Measurements from ENCODE around the gene TPST1.

Gene TPST1

DNA sequence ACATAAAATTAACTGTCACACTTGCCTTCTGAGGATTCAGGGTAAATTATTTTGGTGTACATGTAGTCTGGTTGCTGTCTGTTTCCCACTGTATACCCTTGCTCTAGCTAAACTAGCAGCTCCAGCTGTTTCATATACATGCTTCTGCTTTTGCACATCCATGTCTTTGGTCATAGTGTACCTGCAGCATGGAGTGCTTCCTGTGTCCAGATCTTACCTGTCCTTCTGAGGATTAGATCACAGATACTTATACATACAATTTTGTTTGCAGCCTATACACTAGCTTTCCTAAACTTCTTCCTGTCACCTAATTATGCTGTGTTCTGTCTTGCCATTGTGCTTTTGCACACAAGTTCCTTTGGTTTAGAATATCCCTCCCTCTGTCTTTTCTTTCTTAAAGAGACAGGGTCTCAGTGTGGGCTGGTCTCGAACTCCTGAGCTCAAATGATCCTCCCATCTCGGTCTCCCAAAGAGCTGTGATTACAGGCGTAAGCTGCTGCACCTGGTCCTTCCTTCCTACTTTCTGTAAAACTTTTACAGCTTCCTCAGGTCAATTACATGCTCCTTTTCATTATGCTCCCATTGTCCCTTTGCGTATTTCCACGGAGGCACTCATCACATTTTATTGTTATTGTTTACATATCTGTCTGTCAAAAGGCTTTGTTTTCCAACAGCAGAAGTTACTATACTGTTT, 33.8 kb downstream of the TPST1 start:
- no peak for DNase-seq (ENCODE audit: low read depth)

DNA sequence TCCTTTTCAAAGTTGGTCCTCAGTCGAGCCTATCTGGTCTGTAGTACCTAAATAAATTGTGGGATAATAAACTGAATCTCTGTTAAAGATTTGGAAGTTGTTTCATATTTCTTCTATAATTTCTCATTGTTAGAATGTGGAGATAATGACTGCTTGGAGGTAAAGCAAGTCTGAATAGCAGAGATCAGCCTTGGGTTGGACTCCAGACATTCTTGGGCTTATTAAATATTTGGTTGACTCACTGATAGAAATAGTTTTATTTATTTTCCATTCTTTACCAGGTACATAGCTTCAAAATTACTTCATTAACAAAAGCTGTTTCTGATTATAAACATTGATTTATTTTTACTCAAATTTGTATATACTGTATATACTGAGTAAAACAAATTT, 34.3 kb downstream of the TPST1 start:
- DNase-seq (ENCODE audit: low read depth) = peak; percentile 63

DNA sequence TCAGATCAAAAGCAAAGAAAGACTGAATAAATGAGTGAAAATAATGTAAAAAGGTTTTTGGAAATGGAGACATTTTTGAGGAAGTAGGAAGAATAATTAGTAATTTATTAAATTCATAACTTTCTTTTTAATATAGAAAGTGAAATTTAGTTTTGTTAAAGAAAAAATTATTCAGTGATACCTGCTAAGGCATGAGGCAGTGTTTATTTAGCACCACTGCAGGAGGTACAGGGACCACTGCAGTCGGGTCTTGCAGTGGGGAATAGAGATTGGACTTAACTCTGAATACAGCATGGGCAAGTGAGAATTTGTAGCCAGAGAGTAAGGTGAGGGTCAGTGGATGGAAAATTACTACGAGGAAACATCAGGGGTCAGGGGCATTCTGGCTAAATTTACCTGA, 39.9 kb downstream of the TPST1 start:
- no peak for DNase-seq (ENCODE audit: low read depth)

DNA sequence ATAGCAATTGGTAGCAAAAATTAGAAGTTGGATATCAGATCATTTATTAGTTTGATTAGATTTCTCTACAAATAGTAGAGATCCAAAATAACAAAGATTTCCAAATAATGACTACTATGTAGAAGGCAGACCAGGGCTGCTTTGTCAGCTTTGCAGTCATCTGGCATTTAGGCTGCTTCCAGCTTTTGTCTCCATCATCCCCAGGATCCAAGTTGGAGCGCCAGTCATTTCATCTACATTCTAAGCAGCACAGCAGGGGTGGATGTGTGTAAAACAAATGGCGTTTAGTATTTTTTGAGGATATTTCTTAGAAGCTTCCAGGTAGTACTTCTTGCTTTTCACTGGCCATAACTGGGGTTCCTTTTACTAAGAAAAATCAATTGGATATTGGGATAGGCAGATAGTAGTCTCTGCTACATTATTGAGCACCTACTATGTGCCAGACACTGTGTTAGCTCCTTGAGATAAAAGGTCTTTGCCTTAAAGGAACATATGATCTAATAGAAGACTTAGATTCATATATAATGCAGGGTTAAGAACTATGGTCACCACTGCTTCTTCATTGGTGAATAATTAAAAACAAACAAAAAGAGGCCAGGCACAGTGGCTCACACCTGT, 41.5 kb downstream of the TPST1 start:
- DNase-seq (ENCODE audit: low read depth) = no peak

DNA sequence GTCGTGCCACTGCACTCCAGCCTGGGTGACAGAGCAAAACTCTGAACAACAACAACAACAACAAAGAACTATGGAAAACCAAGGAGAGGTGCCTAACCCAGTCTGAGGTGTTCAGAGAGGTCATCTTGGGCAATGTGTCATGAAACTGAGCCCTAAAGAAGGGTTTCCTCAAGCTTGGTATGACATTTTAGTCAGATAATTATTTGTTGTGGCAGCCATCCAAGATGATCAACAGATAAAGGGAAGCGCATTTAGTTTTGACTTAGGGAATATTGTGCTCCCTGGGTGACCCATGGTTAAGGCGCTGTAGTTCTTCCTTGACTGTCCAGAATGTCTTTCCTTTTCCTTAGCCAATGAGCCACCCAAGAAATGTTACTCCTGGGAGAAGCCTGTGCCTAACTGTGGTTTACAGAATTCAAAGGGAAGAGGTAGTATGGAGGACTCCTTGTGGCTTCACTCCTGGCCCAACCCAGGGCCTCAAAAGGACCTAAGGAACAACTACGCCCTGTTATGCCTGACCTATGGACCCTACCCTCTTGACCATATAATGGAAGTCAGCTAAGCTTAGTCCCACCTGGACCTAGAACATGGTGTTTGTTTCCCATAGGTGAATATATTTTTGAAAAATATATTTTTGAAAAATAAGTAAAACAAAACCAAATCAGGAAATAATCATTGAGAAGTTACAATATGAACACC, 42.4 kb downstream of the TPST1 start:
- DNase-seq (ENCODE audit: low read depth) = no peak

DNA sequence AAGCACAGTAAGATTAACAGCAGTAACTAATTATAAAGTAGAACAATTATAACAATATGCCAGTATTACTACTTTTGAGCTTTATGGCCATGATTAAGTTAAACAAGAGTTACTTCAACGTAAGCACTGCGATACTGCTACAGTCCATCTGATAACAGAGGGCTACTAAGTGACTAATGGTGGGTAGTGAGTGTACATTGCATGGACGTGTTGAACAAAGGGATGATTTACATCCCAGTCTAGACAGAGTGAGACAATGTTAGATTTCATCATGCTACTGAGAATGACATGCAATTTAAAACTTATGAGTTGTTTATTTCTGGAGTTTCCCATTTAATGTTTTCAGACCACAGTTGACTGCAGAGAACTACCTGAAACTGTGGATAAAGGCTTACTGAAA, 45.6 kb downstream of the TPST1 start:
- peak; percentile 97 for DNase-seq (ENCODE audit: low read depth)

DNA sequence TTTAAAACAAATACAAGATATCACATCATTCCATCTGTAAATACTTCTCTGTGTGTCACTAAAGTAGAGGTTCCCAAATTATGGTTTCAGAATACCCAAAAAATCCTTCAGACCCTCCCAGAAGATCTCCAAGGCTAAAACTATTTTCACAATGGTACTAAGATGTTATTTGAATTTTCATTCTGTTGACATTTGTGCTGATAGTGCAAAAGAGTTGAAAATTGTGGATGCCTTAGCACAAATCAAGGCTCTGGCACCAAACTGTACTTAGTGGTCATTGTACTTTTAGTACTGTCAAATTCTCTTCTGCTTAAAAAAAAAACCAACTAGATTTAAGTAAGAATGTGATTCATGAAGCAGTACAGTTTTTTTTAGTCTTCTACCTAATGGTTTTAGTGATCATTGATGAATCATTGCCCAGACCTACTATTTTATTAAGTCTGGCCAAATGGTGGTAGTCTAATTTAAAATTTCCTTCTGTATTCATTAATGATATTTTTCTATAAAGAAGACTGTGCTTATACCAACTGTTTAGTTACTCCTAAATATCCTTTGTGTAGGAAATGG, 50.5 kb downstream of the TPST1 start:
- DNase-seq (ENCODE audit: low read depth) = peak; percentile 70

DNA sequence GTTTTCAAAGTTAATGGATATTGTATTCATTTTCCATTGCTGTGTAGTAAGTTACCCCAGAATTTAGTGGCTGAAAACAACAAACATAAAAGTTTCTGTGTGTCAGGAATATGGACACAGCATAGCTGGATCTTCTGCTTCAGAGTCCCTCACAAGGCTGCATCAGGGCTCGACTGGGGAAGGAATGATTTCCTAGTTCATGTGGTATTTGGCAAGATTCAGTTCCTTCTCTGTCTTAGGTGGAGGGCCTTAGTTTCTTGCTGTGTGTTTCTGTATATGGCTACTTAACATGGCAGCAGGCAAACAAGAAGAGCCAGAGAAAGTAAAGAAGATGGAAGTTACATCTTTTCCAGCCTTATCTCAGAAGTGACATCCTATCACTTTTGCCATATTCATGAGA, 51.1 kb downstream of the TPST1 start:
- no peak for DNase-seq (ENCODE audit: low read depth)

DNA sequence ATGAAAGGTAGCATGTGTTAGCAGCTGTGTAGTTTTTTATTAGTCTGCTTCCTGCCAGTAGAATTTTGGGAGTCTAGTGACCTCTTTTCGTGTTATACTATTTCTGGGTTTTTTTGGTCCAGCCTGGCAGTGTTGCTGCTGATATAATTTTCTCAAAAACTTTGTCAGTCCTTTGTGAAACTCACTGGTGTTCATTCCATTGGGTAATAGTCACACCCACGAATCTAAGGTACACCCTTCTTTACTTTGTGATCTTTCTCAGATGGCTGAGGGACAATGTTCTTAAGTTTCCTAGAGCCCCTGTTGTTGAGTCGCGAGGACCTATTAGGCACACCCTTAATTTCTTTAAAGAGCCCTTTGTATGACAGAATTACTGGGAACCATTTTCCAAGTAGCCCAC, 52.3 kb downstream of the TPST1 start:
- no peak for DNase-seq (ENCODE audit: low read depth)

DNA sequence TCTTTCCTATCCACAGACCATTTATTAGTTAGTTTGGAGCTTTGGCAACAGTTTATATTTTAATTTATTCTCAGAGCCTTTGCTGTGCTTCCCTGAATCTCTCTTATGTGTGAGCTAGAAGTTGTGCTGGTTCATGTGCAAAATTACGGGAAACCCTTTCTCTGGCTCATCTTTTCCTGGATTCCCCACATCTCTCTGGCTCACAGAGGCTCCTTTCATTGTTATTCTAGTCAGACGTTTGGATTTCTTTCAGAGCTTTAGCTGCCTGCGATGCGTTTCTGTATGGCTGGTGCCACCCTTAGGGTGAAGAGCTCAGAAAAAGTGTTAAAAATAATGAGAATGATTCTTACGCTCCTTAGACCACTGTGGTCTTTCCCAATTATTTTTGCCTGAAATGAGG, 53.3 kb downstream of the TPST1 start:
- DNase-seq (ENCODE audit: low read depth) = no peak

DNA sequence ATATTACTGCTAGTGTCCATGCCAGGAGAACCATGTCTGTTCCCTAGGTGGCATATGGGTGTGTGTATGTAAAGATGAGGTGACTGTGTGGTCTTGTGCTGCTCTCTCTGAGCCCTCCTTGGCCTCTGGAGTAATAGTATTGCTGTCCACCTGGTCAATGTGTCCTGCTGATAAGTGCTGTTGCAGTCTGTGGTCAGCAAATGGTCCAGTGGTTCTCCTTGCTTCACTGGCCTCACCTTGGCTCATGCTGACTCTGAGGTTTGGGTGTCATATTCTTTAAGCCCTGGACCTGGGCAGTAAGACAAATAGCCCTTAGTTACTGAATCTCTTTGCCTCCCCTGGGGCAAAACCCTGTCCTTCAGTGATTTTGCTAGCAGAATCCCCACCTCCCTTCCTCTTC, 56.8 kb downstream of the TPST1 start:
- DNase-seq (ENCODE audit: low read depth) = no peak

DNA sequence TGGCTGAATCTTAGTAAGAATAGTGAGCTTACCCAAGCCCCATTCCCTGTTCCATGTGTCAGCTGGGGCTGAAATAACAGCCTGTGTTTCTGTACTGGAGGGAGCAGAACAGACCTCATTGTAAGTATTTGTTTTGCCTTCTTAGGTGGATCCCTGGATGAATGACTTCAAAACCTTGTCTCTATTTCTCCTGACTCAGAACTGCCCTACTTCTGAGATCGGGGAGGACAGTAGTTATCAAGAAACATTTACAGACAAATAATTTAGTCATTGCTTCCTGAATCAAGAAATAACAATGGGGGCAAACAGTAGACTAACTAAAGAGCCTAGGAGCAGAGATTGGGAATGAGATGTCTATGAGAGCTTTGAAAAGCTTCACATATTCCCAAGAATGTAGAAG, 58.8 kb downstream of the TPST1 start:
- DNase-seq (ENCODE audit: low read depth) = no peak

DNA sequence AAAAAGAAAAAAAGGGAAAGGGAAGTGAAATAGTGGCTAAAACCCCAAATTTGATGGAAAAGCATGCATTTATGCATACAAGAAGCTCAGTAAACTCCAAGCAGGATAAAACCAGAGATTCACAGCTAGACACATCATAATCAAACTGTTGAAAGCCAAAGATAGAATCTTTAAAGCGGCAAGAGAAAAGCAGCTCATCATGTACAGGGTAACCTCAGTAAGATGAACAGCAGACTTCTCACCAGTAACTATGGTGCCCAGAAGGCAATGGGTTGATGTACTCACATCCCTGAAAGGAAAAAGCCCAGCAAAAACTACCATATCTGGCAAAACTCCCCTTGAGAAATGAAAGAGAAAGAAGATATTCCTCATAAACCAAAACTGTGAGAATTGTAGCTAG, 60.4 kb downstream of the TPST1 start:
- no peak for DNase-seq (ENCODE audit: low read depth)

DNA sequence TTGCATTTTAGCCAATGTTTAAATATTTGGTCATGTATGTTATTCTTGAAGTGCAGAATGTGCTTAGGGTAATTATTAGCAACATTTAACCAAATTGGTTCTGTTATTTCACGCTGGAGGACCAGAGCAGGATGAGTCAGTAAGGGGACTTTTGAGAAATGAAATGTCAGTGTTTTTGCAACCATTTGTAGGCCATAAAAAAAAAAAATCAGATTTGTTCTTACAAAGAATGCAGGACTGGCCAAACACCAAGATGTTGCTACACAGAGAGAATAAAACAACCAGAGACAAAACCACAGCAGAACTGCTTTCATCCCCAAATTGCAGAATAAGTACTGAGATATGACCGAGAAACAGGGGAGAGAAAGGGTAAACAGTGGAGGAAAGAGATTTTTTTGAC, 62.1 kb downstream of the TPST1 start:
- DNase-seq (ENCODE audit: low read depth) = peak; percentile 96

DNA sequence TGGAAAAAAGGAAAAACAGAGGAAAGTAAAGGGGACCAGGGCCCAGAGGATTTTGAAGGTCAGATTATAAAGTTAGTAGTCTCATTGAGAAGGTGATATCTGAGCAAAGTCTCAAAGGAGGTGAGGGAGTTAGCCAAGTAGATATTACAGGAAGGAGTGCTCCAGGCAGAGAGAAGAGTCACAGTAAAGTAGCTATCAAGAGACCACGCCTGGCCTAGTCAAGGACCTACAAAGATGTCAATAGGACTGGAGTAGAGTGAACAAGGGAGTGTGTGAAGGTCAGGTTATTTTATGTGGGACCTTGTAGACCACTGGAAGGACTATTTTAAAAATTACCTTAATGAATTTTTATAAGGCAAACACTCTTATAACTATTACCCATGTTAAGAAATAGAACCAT, 64.8 kb downstream of the TPST1 start:
- no peak for DNase-seq (ENCODE audit: low read depth)

DNA sequence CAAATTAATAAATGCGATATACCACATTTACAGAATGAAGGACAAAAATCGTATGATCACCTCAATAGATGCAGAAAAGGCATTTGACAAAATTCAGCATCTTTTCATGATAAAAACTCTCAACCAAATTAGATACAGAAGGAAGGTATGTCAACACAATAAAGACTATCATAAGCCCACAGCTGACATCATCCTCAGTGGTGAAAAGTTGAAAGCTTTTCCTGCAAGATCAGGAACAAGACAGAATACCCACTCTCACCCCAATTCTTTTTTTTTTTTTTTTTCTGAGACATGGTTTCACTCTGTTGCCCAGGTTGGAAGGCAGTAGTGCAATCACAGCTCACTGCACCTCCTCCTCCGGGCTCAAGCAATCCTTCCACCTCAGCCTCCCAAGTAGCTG, 67.2 kb downstream of the TPST1 start:
- DNase-seq (ENCODE audit: low read depth) = no peak

DNA sequence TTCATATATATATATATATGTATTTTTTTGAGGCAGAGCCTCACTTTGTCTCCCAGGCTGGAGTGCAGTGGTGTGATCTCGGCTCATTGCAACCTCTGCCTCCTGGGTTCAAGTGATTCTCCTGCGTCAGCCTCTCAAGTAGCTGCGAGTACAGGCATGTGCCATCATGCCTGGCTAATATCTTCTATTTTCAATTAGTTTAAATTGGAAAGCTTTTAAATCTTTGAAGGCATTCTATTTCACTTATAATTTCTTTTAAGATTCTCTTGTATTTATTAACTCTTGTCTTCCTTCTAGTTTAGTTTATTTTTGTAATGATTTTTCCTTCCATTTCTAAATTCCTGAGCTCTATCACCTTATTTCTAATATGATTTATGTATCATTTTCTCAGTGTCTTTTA, 71.2 kb downstream of the TPST1 start:
- DNase-seq (ENCODE audit: low read depth) = no peak

DNA sequence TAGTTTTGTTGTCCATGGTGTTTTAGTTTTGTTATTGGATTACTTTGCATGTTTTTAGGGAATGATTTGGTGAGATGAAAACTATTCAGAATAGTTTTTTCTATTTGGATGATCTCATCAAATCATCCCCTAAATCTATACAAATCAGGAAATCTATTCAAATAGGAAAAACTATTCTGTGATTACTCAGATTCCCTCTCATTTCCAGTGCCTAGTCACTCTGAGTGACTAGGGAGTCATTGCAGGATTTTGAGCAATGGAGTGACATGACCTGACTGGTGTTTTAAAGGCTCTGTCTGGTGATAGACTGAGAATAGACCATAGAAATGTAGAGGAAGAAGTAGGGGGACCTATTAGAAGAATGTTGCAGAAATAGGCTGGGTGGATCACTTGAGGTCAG, 72.4 kb downstream of the TPST1 start:
- no peak for DNase-seq (ENCODE audit: low read depth)

DNA sequence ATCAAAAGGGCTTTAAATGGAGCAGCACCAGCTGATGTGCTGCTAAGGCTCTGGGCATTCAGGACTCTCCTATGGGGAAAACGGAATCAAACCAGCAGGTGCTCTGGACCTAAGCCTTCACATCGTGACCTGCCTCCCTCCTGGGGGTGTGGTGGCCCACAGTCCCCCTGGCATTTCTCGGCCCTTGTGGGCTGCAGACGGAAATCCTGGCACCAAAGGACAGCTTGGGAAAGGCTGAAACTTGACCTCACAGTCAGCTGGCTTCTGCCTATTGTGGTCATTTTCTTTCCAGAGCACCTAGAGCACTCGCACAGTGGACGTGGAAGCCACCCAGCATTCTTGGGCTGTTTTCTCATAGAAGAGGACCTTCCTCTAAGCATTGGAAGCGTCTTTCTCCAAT, 74.8 kb downstream of the TPST1 start:
- DNase-seq (ENCODE audit: low read depth) = no peak

DNA sequence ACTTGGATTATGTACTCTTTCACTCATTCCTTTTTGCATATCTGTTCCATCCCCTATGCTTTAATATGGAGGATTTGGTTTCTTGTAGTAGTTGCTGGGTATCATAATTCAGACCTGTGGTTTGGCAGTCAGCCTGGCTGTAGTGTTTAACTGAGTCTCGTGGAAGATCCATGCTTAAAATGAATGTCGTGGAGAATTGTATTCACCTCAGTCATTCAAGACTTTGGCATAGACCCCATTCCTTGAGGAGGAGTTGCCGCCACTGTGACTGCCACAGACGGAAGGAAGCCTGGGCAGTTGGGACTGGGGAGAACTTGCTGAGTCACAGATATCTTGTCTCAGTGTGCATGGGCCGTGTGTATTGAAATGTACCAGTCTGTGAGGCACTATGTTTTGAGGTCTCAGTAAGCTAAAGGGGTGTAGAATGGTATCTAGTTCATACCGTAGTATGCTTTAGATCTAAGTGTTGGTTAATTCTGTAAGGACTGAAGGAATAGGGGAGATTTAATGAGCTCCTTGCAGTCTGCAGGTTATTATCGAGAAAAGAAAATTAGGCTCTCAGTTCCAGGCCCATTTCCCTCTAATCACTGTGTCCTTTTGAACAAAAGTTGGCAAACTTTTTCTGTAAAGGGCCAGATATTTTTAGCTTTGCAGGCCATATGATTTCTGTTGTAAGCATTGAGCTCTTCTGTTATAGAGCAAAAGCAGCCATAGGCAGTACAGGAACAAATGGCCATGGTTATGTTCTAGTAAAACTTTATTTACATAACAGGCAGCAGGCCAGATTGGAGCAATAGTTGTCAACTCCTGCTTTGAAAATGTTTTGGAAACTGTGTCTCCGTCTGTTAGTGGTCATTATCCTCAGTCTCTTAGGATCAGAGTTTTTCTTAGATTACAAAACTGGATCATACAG, 76.8 kb downstream of the TPST1 start:
- peak; percentile 97 for DNase-seq (ENCODE audit: low read depth)

DNA sequence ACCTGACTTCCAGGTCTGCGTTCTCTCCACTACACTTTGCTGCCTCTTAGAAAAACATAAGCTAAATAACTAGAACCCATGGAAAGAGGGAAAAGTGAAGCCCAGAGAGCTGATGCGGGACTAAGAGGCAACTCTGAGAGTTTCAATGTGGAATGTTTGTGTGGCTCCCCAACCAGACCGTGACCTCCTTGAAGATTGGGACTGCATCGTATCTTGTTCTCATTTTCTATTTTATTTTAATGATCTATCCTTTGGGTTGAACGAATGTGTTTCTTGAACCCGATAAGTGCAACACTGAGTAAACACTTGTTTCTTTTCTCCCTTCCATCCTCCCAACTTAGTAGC, 77.4 kb downstream of the TPST1 start:
- no peak for DNase-seq (ENCODE audit: low read depth)

All from iris pigment epithelial cell (primary cell).